Loucy (cell line): Measurements from ENCODE around the gene ALOX15.

Experiments used
- CTCF ChIP-seq: fragments of 200-600 bp; sonication (generic); conservative IDR thresholded peaks from 2 replicates; pipeline ENCODE4 v1.5.1; 2014; ENCODE audit warnings: mild to moderate bottlenecking, antibody characterized with exemption, low read length
- EZH2phosphoT487 ChIP-seq: fragments of 200-600 bp; IDR thresholded peaks from 2 replicates; pipeline ENCODE4 v1.6.1; 2018; ENCODE audit warnings: antibody characterized with exemption, mild to moderate bottlenecking, moderate library complexity, borderline replicate concordance

- no peak for TF ChIP-seq CTCF
- TF ChIP-seq EZH2phosphoT487: no peak
These were observed 58.8 kb downstream of the ALOX15 start for GRCh38 chr17:4582691-4583090.
